Measurements from ENCODE around the gene TMEM151B. TPM values are rescaled to one million over a fixed set of nuclear protein-coding genes. Genes with fewer than 3 reads are reported as not detected.

Gene TMEM151B
- total RNA-seq, 4 donors from 2014 or later = 0.14 to 3.8 (median 1.7) TPM

DNA sequence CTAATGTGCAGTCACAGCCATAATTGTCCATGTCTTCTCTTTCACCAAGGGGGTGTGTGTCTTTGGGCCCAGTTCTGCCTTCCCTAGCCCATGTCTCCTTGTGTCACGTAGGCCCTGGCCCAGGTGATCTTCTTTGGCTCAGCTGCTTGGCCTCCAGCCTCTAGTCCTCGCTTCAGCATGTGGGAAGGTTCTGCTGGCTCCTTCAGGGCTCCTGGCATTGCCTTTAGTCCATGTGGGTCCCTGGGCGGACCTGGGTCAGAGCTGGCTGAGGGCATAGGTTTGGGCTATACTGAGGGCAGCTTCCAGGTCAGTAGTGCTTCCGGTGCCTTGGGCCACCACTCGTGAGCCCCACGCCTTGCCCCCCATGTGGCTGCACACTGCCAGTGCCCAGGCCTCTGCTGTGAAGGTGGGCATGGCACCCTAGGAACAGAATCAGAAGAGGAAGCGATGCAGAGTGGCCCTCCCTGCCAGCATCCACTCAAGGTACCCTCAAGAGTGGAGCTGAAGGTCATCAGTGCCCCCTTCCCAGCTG lies 30.1 kb downstream of the TMEM151B start:
- no peak for DNase-seq
- Histone ChIP-seq H3K9me3 (no peaks in the 10 kb centered on the region), H3K36me3 (peaks cover 0 to 22% (median 11%) of the 10 kb centered on the region in 4 donors), H3K27me3 (peaks cover 32% of the 10 kb centered on the region), H3K4me3 (no peak overlapping the region), H3K27ac (no peak overlapping the region), H3K4me1 (peaks cover 6 to 16% (median 14%) of the 10 kb centered on the region in 4 donors)
- 75% methylated on average over 4 of the region's 7 CpGs; no CpG with 5 or more reads in 1 of the 2 donors for WGBS, 2 donors (ENCODE audit: low coverage in 1 of 2)
- TF ChIP-seq EP300 (IDR thresholded peaks at IDR 0.05; ENCODE audit: low read depth) = no peak
- no peak for TF ChIP-seq POLR2AphosphoS5 (IDR thresholded peaks at IDR 0.05)
- TF ChIP-seq, protein P1, sequence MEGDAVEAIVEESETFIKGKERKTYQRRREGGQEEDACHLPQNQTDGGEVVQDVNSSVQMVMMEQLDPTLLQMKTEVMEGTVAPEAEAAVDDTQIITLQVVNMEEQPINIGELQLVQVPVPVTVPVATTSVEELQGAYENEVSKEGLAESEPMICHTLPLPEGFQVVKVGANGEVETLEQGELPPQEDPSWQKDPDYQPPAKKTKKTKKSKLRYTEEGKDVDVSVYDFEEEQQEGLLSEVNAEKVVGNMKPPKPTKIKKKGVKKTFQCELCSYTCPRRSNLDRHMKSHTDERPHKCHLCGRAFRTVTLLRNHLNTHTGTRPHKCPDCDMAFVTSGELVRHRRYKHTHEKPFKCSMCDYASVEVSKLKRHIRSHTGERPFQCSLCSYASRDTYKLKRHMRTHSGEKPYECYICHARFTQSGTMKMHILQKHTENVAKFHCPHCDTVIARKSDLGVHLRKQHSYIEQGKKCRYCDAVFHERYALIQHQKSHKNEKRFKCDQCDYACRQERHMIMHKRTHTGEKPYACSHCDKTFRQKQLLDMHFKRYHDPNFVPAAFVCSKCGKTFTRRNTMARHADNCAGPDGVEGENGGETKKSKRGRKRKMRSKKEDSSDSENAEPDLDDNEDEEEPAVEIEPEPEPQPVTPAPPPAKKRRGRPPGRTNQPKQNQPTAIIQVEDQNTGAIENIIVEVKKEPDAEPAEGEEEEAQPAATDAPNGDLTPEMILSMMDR (IDR thresholded peaks at IDR 0.05) = no peak
- no peak for TF ChIP-seq POLR2A (IDR thresholded peaks at IDR 0.05)
- intact Hi-C loops (cut with DNase I; ENCODE audit: low total_unique reads) (no loop called here), in situ Hi-C loops (cut with MboI; ENCODE audit: low pct_ligation_motif_present in 1 of 4, low pct_unique_long_range_greater_than_20kb in 1 of 4, low sequenced_read_pairs in 3 of 4) (no loop called here)

DNA sequence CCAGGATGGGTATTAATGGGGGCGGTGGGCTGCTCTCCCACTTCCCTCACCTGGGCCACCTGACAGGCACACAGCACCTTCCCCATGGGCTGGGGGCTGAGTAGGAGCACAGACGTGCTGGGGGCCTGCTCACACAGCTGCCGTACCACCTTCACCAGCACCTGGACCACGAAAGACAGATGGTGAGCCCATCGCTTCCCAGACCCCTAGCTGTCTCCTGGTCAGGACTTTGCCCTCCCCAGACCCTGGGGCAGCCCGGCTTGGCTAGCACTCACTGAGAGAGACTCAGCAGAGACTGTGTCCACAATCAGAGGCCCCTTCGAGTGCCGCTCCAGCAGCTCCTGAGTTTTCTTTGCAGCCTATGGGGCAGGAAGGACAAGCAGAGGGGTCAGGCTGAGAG lies 30.9 kb downstream of the TMEM151B start:
- Histone ChIP-seq H3K4me3 (no peak overlapping the region), H3K9me3 (no peaks in the 10 kb centered on the region), H3K27ac (no peak overlapping the region), H3K27me3 (peaks cover 25% of the 10 kb centered on the region), H3K36me3 (peaks cover 0 to 29% (median 11%) of the 10 kb centered on the region in 4 donors), H3K4me1 (peaks cover 6 to 16% (median 14%) of the 10 kb centered on the region in 4 donors)
- 94 to 100% methylated on average over 3 to 7 of the region's 8 CpGs for WGBS, 2 donors (ENCODE audit: low coverage in 1 of 2)
- in situ Hi-C loops (cut with MboI; ENCODE audit: low pct_ligation_motif_present in 1 of 4, low pct_unique_long_range_greater_than_20kb in 1 of 4, low sequenced_read_pairs in 3 of 4) = no loop called here
- intact Hi-C loops (cut with DNase I; ENCODE audit: low total_unique reads) = no loop called here
- no peak for DNase-seq
- TF ChIP-seq POLR2AphosphoS5 (IDR thresholded peaks at IDR 0.05) = no peak
- TF ChIP-seq, protein P1 (IDR thresholded peaks at IDR 0.05) = no peak
- no peak for TF ChIP-seq EP300 (IDR thresholded peaks at IDR 0.05; ENCODE audit: low read depth)
- TF ChIP-seq POLR2A (IDR thresholded peaks at IDR 0.05) = no peak

- no peak overlapping the region for H3K4me3 ChIP-seq
- intact Hi-C loops (cut with DNase I; ENCODE audit: low total_unique reads) = no loop called here
- H3K36me3 ChIP-seq = peaks cover 0 to 29% (median 11%) of the 10 kb centered on the region in 4 donors
- peaks cover 16% of the 10 kb centered on the region for H3K27me3 ChIP-seq
- TF ChIP-seq EP300 (IDR thresholded peaks at IDR 0.05; ENCODE audit: low read depth) (no peak), POLR2A (IDR thresholded peaks at IDR 0.05) (no peak), POLR2AphosphoS5 (IDR thresholded peaks at IDR 0.05) (no peak)
- TF ChIP-seq, protein P1 (IDR thresholded peaks at IDR 0.05) = no peak
- H3K4me1 ChIP-seq = peaks cover 6 to 14% (median 12%) of the 10 kb centered on the region in 4 donors
- no peaks in the 10 kb centered on the region for H3K9me3 ChIP-seq
- in situ Hi-C loops (cut with MboI; ENCODE audit: low pct_ligation_motif_present in 1 of 4, low pct_unique_long_range_greater_than_20kb in 1 of 4, low sequenced_read_pairs in 3 of 4) = no loop called here
- 86 to 100% methylated on average over 1 to 10 of the region's 14 CpGs for WGBS, 2 donors (ENCODE audit: low coverage in 1 of 2)
- H3K27ac ChIP-seq = no peak overlapping the region
- DNase-seq = no peak
Measured at GRCh38 chr6:44301782-44302564, 31.7 kb downstream of the TMEM151B start.

GRCh38 chr6:44302856-44303255 lies 32.6 kb downstream of the TMEM151B start:
- no peak for DNase-seq
- Histone ChIP-seq H3K4me1 (peaks cover 0 to 5% (median 3%) of the 10 kb centered on the region in 4 donors), H3K27me3 (peaks cover 7% of the 10 kb centered on the region), H3K27ac (no peak overlapping the region), H3K36me3 (peaks cover 0 to 29% (median 11%) of the 10 kb centered on the region in 4 donors), H3K4me3 (no peak overlapping the region), H3K9me3 (no peaks in the 10 kb centered on the region)
- 95% methylated on average over 12 of the region's 12 CpGs; no CpG with 5 or more reads in 1 of the 2 donors for WGBS, 2 donors (ENCODE audit: low coverage in 1 of 2)
- no peak for TF ChIP-seq POLR2AphosphoS5 (IDR thresholded peaks at IDR 0.05)
- no peak for TF ChIP-seq EP300 (IDR thresholded peaks at IDR 0.05; ENCODE audit: low read depth)
- TF ChIP-seq, protein P1 (IDR thresholded peaks at IDR 0.05) = no peak
- TF ChIP-seq POLR2A (IDR thresholded peaks at IDR 0.05) = no peak
- intact Hi-C loops (cut with DNase I; ENCODE audit: low total_unique reads) (no loop called here), in situ Hi-C loops (cut with MboI; ENCODE audit: low pct_ligation_motif_present in 1 of 4, low pct_unique_long_range_greater_than_20kb in 1 of 4, low sequenced_read_pairs in 3 of 4) (no loop called here)

Data from transverse colon (tissue), 4 donors.